NCI-H446 treated with DMSO at 0.1 percent for 48 hours (cell line): ENCODE measurements around the gene XPO6.
A peak's percentile ranks its signal among the peaks of the same experiment; 100 is the strongest.

Experiments used
- DNase-seq: peaks from one replicate; lab custom pipeline; 2025; lab: John Stamatoyannopoulos, UW

Gene XPO6

DNA sequence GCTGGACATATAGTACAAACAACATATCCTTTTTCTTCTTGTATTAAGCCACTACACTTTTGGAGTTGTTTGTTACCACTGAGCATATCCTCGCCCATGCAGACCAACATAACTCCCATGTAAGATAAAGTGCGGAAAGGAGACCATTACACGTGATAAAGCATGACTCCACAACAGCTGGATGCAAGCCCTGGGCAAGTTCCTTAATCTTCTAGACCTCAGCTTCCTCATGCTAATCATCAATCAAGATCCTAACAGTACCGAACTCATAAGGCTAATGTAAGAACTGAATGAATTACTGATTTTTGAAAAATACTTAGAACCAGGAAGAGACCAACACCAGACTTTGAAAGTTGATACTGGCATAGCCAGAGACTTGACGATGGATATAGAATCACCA lies 101.3 kb downstream of the XPO6 start:
- DNase-seq, result no peak

DNA sequence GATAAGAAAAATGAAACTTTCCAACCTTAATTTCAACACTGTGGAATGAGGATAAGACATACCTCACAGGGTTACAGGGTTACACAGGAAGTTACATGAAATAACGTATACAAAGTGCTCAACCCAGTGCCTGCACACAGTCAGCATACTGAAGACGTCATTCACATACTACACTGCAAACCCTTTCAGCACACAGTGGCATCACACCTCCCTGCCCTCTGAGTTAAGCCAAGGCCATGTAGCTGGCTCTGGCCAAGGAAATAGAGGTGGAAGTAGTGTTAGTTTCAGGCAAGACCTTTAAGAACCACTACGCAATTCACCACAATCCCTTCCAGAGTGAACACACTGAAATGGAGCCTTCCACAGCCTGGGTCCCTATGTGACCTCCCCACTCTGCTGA lies 101.7 kb downstream of the XPO6 start:
- DNase-seq, result no peak

DNA sequence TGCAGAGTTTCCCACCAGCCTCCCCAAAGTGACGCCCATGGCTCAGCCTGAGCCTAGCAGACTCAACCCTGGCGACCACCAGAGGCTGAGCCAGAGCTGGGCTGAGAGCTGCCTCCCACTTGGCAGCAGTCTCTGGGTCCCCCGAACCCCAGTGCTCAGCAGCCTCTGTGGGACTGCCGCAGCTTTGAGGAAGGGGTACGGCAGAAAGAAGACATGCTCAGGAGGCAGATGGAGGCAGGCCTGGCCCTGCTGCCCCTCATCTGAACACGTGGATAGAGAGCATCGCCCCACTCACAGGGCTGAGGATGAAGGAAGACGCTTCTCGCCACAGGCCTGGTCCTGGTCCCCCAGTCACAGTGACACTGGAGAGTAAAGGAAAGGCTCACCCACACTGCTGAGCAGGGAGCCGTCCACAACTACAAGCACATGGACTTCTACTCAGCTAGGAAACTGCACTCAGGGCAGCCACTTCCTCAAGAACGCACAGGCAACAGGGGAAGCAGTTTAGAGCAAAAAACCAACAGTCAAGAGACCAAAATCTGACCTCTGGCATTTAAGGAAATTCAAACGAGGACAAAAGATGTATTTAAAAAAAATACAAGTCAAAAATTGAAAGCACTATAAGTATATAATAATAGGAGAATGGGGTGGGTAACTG lies 103.0 kb downstream of the XPO6 start:
- no peak for DNase-seq

DNA sequence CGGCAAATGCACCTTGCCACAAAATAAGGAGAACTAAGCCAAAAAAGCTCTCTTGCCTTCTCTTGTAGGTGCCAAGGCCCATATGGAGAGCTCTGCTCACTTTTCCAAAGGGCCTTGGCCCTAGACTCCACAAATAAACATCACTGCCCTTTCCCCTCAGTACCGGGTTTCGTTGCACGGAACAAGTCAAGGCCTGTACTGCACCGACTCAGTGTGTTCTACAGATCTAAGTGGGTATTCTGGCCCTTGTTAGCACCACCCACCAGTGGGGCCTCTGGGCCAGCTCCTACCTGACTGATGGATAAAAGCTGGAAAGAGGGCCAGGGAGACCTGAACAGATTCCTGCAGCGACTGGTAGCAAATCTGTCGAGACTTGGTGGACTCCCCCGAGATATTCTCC lies 104.5 kb downstream of the XPO6 start:
- no peak for DNase-seq

DNA sequence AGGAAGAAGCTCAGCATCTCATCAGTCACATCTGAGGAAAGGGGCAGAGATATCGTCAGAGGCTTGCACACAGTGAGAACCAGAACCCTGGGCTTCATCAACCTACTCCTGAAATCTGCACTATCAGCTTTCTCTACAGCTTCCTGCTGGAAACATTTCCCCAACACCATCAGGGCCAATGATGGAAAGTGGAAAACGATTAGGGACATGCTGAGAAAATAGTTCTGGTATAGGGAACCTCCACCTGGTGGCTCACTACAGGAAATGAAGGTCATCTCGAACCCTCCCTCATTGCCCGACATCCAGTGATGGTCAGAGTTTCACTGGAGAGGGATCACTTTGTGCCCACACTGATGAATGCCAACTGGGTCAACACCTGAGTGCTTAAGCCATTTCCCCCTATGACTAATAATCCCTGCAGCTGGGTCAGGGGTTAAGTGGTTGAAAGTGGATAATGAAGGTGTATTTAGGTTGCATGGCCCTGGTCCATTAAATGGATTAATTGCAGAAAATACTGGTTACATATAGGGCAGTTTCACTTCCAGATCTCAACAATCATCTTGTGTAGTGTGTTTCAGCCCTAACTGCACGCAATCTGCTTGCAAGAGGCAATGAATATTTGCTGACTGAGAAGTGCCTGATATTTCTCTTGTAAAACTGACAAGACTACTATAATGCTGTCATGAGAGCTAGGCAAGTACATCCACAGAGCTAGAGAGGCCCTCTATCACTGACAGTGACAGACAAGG lies 105.1 kb downstream of the XPO6 start:
- no peak for DNase-seq

DNA sequence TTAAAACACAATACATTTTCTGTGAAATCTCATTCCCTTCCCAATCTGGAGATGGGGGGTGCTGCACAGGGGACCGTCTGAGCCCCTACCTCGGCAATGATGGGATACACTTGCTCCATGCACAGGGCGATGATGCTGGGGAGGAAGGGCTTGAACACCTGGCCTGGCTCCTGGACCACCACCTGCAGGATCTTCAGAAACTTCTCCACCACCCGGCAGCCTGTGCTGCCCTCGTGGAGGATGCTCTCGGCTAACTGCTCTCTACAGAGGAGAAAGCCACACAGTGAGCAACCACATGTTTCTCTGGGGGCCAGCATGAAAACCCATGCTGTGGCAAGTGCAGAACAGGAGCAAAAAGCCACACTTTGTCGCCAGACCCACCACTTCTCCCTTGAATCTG lies 105.8 kb downstream of the XPO6 start:
- DNase-seq, result no peak

DNA sequence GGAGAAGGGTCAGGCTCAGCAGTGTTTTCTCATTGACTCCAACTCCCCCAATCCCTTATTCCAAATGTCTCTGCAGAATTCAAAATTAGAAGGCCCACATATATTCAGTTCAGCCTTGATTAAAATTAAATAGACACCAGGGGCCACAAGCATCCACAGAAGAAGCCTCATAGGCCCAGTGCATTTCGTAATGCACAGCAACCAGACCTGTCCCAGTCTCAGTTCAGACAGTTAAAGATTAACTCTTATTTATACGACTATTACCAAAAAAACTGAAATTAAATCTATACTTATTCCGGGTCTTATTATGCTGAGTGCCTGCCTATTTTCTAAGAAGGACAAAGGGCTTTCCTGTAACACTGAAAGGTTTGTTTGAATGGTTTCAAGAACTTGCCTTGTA lies 106.5 kb downstream of the XPO6 start:
- DNase-seq, result no peak

DNA sequence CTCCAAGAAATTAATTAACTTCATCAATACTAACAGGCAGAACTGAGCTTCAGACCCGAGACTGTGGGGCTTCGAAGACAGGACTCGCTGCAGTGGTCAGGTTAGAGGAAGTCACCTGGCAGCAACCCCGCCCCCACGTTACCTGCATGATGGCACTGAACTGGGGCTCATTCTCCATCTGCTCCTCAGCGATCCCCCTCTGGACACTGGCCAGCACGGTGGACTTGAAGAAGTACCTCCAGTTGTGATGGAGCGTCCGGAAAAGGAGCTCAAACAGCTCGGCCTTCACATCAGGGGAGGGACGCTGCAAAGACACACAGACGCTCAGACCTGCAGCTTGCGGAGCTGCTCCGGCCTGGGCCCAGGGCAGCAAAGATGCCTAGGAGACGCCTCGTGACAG lies 107.4 kb downstream of the XPO6 start:
- no peak for DNase-seq

DNA sequence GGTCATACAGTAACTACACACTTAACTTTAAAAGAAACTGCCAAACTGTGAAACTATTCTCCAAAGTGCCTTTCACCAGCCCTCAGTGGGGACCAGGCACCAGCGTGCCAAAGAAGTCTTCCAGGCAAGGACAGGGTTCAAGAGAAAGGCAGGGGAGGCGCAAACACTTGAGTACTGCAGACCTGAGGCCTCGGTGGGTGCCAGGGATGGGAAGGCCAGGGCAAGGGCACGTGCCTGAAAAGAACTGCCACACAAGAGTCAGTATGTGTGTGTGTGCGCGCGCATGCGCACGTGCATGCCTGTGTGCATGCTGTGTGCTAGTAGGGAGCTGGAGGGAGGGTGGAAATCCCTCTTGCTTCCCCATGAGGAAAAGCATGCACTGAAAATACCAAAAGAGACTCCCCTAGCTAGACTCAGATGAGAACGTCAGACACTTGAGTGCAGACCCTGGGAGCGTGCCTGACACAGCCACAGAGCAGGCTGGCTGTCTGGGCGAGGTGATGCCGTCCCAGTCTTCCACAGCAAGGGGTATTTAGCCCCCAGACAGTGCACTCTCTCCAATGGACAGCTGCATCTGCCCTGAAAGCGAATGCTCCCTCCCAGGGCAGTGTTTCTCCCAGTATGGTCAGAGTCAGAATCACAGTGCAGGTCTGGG lies 108.1 kb downstream of the XPO6 start:
- DNase-seq, result no peak

DNA sequence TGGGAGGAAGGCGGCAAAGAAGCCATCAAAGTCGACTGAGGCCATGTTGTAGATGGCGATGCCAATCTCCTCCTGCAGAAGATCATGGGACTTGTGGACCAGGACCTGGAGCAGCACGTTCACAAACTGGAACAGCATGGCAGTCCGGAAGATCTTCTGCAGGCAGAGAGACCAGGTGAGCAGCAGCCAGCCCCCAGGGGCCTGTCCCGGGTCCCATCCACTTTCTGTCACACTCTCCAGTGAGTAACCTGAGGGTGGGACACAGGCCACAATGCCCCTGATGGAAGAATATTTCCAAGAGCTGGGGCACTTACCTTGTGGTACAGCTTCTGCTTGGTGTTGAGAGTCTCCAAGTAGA lies 110.3 kb downstream of the XPO6 start:
- DNase-seq, result no peak

DNA sequence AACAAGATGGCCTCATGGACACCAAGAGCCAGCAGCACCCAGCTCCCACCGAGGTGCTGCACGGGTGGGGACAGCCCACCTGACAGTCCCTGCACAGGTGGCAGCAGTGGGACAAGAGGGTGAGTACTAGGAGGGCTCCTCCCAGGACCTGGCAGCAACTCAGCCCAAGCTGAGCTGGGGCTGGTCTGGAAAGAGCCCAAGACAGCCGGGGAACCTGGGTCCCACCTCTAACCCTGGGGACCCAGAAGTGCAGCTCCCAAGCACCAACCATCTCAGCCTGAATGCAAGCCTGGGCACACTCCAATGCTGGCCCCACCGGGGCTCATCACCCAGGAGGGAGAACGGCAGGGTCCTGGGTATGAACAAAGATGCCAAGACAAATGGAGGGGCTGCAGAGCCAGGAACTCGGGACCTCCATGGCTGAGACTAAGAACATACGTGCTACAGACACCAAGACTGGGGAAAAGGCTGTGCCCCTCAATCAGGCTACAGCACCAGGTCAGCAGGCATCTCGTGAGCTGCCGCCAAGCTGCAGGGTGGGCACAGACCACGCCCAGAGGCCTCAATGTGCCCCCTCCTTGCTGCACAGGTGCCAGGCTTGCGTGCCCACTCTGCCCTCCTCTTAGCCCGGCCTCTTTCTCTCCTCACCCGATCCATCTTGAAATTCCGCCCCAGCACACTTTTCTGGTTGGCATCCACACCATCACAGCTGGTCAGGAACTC lies 110.8 kb downstream of the XPO6 start:
- no peak for DNase-seq

DNA sequence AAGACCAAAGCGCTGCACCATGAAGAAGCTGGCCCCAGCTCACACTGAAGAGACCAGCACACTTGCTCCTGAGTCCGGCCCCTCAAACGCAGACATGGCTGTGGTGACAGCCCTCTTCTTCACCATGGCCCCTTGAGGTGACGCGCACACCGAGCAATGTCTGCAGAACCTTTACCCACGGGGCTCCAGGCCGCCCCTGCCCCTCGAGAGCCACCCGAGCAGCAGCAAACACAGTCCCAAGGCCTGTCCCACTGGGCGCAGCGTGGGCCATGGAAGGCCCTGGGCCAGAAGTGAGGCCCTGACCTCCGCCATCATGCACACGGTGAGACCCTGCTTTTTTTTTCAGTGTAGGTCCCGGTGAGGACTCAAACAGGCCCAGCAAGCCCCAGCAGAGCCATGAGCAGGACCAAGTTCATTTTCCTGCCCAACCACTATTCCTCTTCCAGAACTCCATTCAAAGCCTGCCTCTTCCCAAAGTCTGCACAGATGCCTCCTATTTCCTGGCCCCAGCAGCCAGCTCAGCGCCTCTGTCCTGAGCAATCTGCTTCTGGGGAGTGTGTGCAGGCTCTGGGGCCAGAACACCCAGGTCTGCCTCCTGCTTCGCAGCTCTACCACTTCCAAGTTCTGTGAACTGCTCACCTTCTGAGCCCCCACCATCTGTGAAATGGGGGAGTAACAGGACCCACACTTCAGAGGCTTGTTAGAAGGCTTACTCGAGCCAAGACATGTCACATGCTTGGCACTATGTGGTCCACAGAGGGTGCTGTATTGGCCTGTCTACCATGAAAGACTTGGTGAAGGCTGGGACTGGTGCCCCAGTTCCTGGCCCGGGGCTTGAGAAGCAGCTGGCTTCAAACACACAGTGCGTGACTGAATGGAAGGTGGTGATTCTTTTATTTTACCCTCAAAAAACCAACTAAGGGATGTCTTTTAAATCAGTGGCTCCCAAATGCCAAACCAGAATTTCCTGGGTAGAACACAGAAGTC lies 112.5 kb downstream of the XPO6 start:
- DNase-seq, result peak; percentile 40

DNA sequence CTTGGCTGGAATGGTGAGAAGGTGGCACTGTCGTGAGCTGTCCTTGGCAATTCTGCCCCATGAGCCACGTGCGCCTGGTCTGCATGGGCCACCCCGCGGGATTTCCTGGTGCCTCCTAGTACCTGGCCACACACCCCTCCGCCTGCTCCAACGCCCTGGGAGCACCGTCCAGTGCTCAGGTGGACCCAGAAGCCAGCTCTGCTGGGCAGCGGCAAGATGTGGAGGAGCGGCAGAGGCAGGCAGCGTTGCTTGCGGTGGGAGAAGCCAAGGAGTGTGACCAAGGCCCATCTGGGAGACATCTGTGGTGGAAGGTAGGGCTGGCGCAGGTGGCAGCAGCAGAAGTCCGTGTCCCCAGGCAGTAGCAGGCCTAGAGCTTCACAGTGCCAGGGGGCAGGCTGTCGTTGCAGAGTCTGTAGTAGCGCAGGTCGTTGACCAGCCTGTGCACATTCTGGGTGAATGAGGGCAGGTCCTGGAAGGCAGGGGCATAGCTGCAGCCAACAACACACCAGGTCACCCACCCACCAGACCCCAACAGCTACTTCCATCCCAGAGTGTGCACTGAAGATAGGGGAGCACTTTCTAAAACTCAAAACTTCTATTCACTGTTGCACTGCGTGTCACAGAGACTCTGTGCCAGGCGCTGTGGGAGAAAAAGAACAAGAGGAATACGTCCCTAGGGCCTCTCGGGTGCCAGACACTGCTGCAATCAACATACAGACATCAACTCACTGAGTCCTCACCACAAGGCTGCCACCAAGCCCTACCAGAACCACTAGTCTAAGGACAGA lies 113.4 kb downstream of the XPO6 start:
- no peak for DNase-seq

DNA sequence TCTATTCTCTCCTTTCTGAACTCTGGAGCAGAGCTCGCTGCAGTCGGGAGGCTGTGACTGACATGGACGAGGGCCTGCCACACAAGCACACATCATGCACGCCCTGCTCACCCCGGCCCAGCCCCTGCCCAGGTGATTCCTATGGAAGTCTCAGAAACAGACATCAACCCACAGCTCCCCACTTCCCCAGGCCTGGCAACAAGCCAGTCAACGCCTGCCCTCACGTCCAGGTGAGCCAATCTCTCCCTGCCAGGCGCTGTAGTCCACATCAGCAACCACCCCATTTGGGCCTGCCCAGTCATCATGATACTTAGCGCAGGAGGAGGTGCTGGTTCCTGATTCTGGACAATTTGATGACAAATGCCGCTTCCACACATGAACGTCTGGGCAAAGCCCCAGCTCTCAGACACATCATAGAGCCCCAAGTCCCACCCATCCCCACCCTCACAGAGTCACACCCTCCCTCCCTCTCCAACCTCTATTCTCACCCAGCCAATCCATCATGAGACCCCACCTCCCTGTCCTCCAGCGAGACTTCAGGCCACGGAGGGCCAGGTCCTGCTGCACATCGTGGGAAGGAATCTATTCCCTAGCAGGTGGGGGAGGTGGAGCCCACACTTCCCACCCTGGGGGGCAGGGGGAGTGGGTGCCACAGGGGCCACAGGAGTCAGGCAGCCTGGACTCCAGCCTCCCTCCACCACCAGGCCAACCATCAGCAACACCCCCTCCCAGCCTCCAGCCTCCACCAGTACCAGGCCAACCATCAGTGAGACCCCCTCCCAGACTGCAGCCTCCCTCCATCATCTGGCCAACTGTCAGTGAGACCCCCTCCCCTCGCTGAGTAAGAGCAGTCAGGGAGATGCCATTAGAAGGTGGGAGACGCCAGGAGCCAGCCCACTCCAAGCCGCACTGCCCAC lies 114.5 kb downstream of the XPO6 start:
- no peak for DNase-seq

DNA sequence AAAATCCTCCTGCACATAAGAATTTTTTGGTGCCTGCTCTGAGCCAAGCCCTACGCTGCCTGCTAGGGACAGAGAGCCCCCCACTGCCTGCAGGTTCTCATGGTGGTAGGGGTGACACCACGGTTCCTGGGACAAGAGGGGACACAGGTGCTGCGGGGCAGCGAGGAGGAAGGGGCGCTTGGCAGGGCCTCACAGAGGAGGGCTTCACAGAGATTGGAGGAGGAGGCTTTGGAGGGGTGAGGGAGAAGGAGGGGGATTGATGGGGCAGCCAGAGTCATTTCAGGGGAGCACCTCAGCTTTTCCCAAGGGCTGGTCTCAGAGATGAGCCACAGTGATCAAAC lies 118.4 kb downstream of the XPO6 start:
- no peak for DNase-seq

DNA sequence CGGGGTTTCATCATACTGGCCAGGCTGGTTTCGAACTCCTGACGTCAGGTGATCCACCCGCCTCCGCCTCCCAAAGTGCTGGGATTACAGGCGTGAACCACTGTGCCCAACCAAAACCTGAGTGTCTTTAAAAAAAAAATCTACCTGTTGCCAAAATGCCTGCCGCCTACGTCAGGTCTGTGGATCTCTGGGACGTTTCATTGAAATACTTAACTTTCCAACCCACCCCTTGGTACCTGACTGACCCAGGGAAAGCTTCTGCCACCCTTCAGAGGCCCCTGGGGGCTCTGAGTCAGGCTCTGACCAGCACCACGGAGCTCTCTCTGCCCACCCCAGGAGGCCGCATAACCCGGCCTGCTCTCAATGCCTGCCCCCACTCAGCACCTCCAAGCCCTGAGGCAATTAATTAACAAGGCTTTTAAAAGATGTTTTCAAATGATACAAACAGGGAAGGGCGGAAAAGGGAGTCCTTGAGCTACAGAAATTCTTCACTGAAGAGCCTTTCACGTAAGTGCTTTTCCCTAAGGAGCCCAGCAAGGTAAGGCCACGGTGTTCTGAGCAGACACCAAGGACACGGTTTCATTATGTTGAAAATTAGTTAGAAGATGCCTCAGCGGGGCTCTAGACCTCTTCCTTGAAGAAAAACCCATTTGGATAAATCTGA lies 118.9 kb downstream of the XPO6 start:
- DNase-seq, result no peak

DNA sequence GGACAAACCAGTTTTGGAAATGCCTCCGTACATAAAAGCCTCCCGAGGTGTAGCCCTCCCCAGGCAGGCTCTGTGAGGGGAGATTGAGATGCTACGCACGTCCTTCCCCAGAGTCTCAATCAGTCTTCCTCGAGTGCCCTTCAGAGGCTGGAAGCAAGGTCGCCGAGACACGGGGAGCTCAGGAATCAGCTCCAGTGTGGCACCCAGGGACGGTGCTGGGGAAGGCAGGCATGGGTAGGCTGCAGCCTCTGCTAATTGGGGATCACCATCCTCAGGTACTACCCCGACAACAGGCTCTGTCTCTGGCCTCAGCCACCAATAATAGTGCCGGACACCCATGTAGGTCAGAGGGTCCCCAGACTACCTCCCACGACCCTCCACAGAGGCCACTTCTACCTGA lies 120.1 kb downstream of the XPO6 start:
- no peak for DNase-seq

DNA sequence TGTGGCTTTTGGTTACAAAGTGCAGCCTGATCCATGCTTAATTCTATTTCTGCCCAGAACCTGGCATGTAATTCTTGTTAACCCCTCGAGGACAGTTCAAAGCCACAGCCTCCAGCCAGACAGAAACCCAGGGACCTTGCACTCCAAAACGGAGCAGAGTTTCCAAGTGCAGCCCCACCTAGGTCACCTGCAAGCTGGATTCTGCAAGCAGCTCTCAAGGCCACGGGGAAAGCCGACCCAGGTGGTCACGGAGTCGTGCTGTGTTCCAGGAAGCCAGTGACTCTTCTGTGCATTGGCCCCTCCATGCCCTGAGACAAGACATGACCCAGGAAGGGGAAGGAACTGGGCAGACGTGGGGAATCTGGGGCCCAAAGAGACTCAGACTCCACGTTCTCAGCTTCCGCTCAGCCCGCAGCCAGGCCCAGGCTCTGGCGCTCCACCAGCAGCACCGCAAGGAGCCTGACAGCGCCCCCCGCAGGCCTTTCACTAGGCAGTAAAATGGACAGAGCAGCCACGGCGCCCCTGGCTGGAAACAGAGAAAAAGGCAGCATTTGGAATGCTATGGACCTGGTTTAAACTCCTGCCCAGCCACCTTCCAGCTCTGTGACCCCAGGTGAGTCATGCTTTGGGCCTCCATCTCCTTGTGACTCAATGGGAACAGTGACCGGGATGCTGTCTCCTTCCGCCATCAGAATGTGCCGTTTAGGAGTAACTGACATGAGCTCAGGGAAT lies 121.0 kb downstream of the XPO6 start:
- no peak for DNase-seq

DNA sequence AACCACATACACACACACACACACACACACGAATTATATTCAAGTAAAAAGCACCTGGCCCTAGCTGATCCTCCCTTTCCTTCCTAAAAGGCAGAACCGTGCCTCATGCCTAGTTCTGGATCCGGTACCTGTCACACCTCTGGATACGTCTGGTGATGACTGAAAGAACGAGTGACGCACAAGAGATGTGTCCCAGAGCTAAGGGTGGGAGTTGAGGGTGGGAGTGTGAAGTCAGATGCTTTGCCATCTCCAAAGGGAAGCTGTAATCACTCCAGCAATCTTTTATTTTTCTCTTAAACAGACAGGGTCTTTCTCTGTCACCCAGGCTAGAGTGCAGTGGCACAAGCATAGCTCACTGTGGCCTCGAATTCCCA lies 121.8 kb downstream of the XPO6 start:
- no peak for DNase-seq
